Activated CD4-positive, alpha-beta T cell treated with anti-CD3 and anti-CD28 coated beads, Interleukin-2, amount 50 U/mL, for 16 hours (primary cell): Measurements from ENCODE around the gene MALRD1.

Experiments used
- DNase-seq: peaks from one replicate; pipeline ENCODE4 v3.0.0-alpha.2; 2020

The MALRD1 gene

DNA sequence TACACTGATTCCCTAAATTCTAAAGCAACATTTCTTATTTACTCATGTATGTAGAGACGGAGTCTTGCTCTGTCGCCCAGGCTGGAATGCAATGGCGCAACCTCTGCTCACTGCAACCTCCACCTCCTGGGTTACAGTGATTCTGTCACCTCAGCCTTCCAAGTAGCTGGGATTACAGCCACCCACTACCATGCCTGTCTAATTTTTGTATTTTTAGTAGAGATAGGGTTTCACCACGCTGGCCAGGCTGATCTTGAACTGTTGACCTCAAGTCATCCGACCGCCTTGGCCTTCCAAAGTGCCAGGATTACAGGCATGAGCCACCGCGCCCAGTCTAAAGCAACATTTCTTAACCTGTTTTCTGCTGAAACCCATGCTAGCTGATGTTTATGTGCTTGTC lies 540.0 kb downstream of the MALRD1 start:
- no peak for DNase-seq

DNA sequence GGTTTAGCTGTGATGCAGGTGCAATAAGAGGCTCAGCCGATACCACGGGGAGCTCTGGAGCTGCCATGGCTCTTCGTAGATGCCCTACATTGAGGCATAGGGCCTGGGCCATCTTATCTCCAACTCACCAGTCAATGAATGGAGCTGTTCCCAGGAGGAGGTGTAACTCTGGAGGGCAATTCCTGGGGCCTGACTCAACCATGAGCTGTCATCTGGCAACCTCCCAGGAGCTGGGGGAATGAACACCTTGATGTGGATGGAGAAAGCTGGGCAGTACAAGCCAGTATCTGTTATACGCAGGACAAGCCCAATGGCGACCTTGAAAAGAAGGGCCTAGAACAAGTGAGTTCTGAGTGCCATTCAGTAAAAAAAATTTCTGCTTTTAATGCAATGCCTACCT lies 543.7 kb downstream of the MALRD1 start:
- DNase-seq = no peak

DNA sequence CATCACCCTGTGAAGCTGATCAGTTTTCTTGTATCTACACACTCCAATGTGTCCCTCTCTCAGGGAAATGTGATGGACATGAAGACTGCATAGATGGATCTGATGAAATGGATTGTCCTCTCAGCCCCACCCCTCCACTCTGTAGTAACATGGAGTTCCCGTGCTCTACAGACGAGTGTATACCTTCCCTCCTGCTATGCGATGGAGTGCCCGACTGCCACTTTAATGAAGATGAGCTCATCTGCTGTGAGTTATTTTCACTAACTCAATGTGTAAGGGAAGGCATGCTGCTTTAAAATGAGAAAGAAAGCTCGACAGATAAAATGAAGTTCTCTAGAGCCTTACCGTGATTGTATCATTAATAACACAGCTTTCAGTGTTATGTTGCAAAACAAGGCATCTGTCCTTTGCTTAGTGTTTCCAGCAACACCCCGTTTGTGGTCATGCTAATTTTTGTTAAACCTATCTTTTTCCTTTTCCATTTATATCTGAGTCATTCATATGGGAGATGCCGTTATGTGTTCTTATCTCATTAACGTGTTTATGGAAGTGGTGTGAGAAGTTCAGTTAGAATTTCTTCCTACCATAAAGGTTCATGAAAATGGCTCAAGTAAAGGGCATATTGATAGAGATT lies 546.7 kb downstream of the MALRD1 start:
- DNase-seq = no peak

DNA sequence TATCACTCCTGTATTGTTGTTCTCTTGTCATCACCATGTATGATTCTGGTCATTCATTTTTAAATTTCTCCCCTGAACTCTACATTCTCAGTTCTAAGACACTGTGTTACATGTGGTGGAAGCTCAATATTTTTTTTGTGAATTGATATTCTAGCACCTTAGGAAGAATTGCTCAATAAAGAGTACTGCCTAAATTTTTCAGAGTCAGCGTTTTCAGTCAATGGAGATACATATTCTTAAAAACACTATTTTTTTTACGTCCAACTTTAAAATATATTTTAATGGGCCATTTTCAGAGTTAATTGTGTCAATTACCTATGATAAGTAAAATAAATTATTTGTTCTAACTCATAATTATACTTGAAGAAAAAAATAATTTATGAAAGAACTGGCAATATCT lies 557.2 kb downstream of the MALRD1 start:
- DNase-seq = no peak

GRCh38 chr10:19606968-19607367 lies 558.4 kb downstream of the MALRD1 start:
- no peak for DNase-seq

DNA sequence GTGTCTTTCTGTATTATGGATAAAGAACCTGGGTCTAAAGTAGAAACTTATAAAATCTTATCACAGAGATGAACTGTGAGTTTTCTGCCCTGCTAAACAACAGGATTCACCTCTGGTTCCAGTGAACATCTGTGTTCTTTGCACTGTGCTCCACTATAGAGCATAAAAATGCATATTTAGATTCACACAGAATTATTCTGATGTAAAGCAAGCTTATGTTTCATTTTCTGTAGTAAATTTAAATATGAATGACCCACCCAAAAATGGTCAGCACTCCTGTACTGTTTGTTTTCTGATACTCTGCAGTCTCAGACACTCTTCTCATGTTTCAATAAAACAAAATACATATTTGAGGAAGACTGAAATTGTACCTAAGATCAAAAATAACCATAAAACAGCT lies 563.2 kb downstream of the MALRD1 start:
- DNase-seq = no peak

GRCh38 chr10:19616966-19617365 lies 568.4 kb downstream of the MALRD1 start:
- DNase-seq = no peak

GRCh38 chr10:19620811-19621210 lies 572.2 kb downstream of the MALRD1 start:
- DNase-seq = no peak

DNA sequence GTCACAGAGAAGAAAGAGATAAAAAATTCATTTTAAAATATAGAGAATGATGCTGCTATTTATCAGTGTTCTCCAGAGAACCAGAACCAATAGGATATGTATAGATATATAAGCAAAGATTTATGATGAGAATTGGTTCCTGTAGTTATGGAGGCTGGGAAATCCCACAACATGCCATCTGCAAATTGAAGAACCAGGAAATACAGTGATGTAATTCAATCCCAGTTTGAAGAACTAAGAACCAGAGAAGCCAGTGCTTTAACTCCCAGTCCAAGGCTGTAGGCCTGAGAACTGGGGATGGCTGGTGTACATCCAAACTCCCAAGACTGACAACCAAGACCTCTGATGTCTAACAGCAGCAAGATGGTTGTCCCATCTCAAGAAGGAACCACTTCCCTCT lies 574.7 kb downstream of the MALRD1 start:
- no peak for DNase-seq

DNA sequence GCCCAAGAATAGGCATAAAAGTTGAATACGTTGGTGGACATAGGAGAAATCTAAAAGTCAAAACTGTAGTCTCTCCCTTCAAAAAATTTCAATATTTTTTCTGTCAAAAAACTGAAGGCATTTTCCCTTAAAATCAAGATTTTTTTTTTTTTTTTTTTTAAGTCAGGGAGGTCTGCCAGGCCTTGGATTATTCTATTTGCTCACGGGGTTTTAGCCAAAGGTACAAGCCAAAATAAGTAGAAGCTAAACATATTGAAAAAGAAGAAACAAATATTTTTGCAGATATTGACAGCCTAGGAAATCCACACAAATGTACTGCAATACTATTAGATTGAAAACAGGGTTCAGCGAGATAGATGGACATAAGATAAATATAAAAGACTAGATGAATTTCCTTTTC lies 577.6 kb downstream of the MALRD1 start:
- no peak for DNase-seq

- no peak for DNase-seq
Measured at GRCh38 chr10:19628767-19629560, 580.4 kb downstream of the MALRD1 start.

GRCh38 chr10:19629567-19629966 lies 581.0 kb downstream of the MALRD1 start:
- DNase-seq = no peak

- DNase-seq = no peak
Measured at GRCh38 chr10:19634163-19634562, 585.6 kb downstream of the MALRD1 start.

GRCh38 chr10:19638182-19638895 lies 589.7 kb downstream of the MALRD1 start:
- no peak for DNase-seq

GRCh38 chr10:19638896-19639233 lies 590.3 kb downstream of the MALRD1 start:
- no peak for DNase-seq

- no peak for DNase-seq
Measured at GRCh38 chr10:19640566-19641263, 592.1 kb downstream of the MALRD1 start.

DNA sequence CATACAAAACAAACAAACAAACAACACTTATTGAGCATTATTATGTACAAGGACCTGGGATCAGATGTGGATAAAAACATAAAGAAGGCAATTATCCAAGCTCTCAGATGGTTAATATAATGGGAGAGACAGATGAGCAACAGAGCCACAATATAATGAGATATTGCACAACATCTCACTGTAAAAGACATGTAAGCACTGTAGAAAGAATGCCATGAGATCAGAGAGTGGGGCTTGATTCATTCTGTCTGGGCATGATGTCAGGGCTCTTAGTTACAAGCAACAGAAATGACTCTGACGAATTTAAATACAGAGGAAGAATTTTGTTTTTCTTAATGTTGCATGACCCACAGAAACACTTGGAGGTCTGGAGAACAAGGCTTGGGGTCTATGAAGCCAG lies 602.9 kb downstream of the MALRD1 start:
- DNase-seq = no peak

DNA sequence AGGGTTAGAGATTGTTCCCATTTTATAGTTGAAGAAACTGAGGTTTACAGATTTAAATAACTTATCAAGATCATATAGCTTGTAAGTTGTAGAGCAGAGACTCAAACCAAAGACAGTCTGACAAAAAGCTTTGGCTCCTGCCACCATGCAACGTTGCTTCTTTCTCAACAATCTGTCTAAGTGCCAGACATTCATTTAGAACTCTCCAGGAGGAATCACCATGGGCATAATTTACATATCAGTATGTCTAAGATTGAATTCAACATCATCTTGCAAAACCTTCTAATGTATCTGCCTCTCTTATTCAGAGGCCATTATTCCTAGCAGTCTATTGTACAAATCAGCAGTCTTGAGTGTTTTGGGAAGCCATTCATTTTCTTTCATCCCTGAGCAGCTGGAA lies 604.1 kb downstream of the MALRD1 start:
- DNase-seq = no peak

DNA sequence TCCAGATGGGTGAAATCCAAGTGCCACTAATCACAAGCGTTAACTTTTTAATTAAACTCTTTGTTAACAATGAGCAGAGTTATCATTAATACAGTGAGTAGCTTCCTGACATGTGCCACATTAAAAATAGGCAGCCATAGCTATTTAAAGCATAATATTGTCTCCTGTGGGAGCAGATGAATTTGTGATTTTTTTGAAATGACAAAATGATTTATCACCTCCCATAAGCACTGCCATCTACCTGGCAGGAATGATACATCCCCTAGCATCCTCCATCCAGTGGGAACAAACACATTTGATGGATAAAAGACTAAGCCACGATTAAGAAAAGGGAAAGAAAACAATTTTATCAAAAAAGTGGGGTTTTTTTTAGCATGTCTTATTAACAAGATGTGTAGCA lies 605.3 kb downstream of the MALRD1 start:
- no peak for DNase-seq

GRCh38 chr10:19654576-19654975 lies 606.0 kb downstream of the MALRD1 start:
- no peak for DNase-seq

- no peak for DNase-seq
Measured at GRCh38 chr10:19656420-19657042, 607.9 kb downstream of the MALRD1 start.

GRCh38 chr10:19658131-19658530 lies 609.5 kb downstream of the MALRD1 start:
- DNase-seq = no peak

DNA sequence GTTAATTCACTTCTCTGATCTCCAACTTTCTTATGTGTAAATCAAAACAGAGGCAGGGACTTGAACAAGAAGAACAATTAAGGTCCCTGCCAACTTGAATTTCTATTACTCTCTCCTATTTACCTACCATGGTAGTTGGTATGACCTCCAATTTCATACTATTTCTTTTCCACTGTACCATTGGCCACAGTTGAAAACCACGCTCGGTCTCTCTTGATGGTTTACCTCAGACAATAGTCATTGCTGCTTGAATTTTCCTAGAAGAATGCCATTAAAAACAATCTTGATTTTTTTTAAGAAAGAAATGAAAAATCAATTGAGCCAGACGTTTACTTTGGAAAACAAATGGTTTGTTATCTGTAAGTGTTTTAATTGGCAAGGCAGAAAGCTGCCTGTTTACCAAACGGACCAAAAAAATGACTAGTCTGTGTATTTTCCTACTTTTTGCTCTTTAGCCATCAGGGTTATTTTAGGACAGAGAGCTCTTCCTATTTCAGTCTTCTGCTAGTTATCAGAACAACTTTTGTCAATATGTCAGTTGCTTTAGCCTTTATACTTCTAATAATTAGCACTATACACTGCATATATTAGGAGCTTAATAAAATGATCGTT lies 610.1 kb downstream of the MALRD1 start:
- no peak for DNase-seq
